Activated naive CD4-positive, alpha-beta T cell treated with anti-CD3 and anti-CD28 coated beads for 36 hours (primary cell): ENCODE measurements around the gene CRELD1. TPM values are rescaled to one million over a fixed set of nuclear protein-coding genes. Genes with fewer than 3 reads are reported as not detected.

Source experiments
- CTCF ChIA-PET: fragments of 350-600 bp; sonication (Branson Sonifier 250); formaldehyde crosslinking; loops from one replicate; lab custom pipeline; 2021; ENCODE audit warnings: antibody characterized with exemption; lab: Charles Lee
- DNase-seq: peaks from one replicate; pipeline ENCODE4 v3.0.0-alpha.2; 2020
- H3K27ac Mint-ChIP-seq: one replicate; pipeline ENCODE4 v1.8.0; 2021; ENCODE audit warnings: mild to moderate bottlenecking, mixed read lengths
- H3K27me3 Mint-ChIP-seq: one replicate; pipeline ENCODE4 v1.8.0; 2021; ENCODE audit warnings: low read depth, mixed read lengths
- H3K36me3 Mint-ChIP-seq: one replicate; pipeline ENCODE4 v1.8.0; 2021; ENCODE audit warnings: low read depth, mixed read lengths
- H3K4me1 Mint-ChIP-seq: one replicate; pipeline ENCODE4 v1.8.0; 2021; ENCODE audit warnings: low read depth, mixed read lengths
- H3K4me3 Mint-ChIP-seq: one replicate; pipeline ENCODE4 v1.8.0; 2021; ENCODE audit warnings: mild to moderate bottlenecking, moderate library complexity, mixed read lengths
- H3K9me3 Mint-ChIP-seq: one replicate; pipeline ENCODE4 v1.8.0; 2021; ENCODE audit warnings: mixed read lengths
- intact Hi-C: fragments of 100-400 bp; cut with micrococcal nuclease; formaldehyde crosslinking; loops from one replicate; pipeline ENCODE4 v1.15.1; 2023
- total RNA-seq, 2 experiments: library from RNA; stranded (reverse); gene quantifications; one replicate each; pipeline ENCODE4 v1.2.3, GENCODE V29; 2021

The CRELD1 gene
- total RNA-seq, 2 experiments from 2014 or later, result 15.7 to 19.9 TPM

DNA sequence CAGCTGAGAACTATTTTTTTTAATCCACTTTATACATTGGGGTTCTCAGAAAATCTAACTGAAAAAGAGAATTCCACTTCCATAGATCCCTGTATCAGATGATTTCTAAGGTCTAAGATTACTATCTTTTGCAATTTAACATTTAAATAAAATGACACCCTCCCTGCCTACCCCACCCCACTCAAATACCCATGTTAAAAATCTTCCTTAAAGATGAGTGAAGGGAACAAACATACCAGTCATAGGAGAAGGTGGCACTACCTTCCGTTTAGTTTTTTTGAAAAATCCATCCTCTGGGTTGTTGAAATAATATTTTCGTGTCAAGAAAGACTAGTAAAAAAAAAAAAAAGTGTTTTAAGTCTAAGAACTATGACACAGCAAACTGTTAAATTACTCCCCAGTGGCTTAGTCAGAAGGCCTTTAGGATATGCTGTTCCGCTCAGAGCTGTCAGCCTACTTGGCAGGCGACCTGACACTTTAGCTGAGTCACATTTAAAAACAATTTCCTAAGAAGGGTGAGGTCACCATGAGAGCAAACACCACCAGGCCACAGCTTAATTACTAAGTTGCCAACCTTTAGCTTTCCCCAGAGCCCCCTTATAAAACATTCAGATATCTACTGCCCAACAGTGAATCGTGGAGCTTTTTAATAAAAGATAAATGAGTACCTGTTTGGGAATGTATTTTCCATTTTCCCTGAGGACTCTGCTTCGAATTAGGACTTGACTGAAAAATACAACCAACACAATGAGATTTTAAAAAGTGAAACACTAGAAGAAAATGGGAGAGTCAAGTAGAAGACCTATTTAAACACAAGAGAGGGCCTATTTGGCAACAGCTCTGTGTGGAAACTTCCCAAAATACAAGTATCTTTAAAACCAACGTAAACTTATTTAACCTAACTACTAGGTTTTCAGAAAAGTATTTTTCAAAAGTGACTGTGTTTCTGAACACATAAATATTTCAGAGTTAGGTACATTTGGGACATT, 43.4 kb downstream of the CRELD1 start:
- intact Hi-C loops, result no loop called here
- Mint-ChIP-seq H3K4me1 (peaks cover 6% of the 10 kb centered on the region), H3K9me3 (no peaks in the 10 kb centered on the region), H3K27me3 (no peaks in the 10 kb centered on the region), H3K4me3 (no peak overlapping the region), H3K27ac (no peak overlapping the region), H3K36me3 (peaks cover 11% of the 10 kb centered on the region)
- CTCF ChIA-PET, result interaction anchor here (0.6 to 0.8 kb wide), 3 partner anchors 9 to 30 kb away, joined by 3 to 4 read pairs (median 4); no protein-coding TSS in a partner anchor
- peak; percentile 10 for DNase-seq

DNA sequence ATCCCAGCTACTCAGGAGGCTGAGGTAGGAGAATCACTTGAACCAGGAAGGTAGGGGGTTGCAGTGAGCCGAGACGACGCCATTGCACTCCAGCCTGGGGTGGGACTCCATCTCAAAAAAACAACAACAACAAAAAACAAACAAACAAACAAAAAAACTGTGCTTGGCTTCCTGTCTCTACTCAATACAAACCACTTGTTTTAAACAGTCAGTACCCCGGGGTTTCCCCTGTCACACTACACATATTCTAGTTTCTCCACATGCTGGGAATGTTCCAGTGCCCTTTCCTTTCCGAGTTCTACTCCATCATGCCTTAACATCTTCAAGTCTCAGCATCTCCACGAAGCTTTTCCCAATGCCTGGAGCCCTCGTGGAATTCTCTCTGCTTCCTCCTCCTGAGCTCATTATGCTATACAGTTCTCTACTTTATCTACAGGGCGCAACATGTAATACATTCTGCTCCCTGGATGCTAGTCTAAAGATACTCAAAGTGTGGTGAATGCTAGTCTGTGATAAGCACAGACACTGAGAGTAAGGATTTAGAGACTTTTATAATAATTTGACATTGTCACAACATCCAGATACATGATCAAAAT, 45.2 kb downstream of the CRELD1 start:
- no peak overlapping the region for H3K27ac Mint-ChIP-seq
- H3K9me3 Mint-ChIP-seq, result no peaks in the 10 kb centered on the region
- no peak overlapping the region for H3K4me3 Mint-ChIP-seq
- intact Hi-C loops, result no loop called here
- CTCF ChIA-PET, result interaction anchor here (0.6 kb wide), 1 partner anchor 344 kb away, joined by 3 read pairs; no protein-coding TSS in a partner anchor
- peaks cover 6% of the 10 kb centered on the region for H3K36me3 Mint-ChIP-seq
- H3K4me1 Mint-ChIP-seq, result peaks cover 8% of the 10 kb centered on the region
- no peaks in the 10 kb centered on the region for H3K27me3 Mint-ChIP-seq
- no peak for DNase-seq

DNA sequence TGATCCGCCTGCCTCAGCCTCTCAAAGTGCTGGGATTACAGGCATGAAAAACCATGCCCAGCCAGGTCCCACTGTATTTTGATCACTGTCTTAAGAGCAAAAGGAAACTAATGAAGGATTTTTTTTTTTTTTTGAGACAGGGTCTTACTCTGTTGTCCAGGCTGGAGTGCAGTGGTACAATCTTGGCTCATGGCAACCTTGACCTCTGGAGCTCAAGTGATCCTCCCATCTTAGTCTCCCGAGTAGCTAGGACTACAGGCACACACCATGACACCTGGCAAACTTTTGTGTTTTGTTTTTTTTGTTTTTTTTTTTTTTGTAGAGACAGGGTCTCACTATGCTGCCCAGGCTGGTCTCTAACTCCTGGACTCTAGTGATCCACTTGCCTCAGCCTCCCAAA, 46.6 kb downstream of the CRELD1 start:
- no peak overlapping the region for H3K4me3 Mint-ChIP-seq
- no peak for DNase-seq
- intact Hi-C loops, result no loop called here
- peaks cover 2% of the 10 kb centered on the region for H3K36me3 Mint-ChIP-seq
- H3K27ac Mint-ChIP-seq, result no peak overlapping the region
- CTCF ChIA-PET, result interaction anchor here (0.7 kb wide), 1 partner anchor 148 kb away, joined by 3 read pairs; no protein-coding TSS in a partner anchor
- peaks cover 14% of the 10 kb centered on the region for H3K4me1 Mint-ChIP-seq
- H3K9me3 Mint-ChIP-seq, result no peaks in the 10 kb centered on the region
- H3K27me3 Mint-ChIP-seq, result no peaks in the 10 kb centered on the region

DNA sequence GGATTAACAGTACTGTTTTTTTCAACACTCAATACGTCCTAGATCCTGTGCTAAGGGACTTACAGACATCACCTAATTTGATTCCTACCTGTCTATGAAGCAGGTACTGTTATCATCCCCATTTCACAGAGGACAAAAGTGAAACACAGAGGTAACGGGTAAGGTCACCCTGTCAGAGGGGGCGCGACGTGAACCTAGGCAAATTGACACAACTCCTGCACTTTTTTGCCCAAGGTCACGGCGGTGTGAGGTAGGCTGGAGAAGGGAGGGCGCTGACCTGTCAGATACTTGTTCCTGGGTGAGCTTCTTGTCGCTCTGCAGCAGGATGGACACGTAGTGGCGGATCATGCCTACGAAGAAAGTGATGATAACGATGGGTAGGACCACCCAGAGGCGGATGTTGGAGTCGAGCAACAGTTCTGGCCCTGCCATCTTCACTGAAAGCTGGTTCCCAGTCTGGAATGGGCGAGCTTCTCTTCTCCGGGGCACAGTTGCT, 52.6 kb downstream of the CRELD1 start:
- intact Hi-C loops, result loop anchor here (1.0 to 5.0 kb wide), 5 partner anchors 25 to 336 kb away; partner anchors contain the start of genes BRPF1, JAGN1, RPUSD3 and SEC13
- Mint-ChIP-seq H3K4me1 (peaks cover 39% of the 10 kb centered on the region), H3K27me3 (no peaks in the 10 kb centered on the region), H3K27ac (peak overlapping the region; percentile 99), H3K36me3 (peaks cover 22% of the 10 kb centered on the region), H3K4me3 (peak overlapping the region; percentile 97), H3K9me3 (no peaks in the 10 kb centered on the region)
- CTCF ChIA-PET, result interaction anchor here (0.7 to 1.7 kb wide), 3 partner anchors 37 to 53 kb away, joined by 3 to 9 read pairs (median 4); partner anchors contain the start of gene CRELD1
- DNase-seq, result no peak

DNA sequence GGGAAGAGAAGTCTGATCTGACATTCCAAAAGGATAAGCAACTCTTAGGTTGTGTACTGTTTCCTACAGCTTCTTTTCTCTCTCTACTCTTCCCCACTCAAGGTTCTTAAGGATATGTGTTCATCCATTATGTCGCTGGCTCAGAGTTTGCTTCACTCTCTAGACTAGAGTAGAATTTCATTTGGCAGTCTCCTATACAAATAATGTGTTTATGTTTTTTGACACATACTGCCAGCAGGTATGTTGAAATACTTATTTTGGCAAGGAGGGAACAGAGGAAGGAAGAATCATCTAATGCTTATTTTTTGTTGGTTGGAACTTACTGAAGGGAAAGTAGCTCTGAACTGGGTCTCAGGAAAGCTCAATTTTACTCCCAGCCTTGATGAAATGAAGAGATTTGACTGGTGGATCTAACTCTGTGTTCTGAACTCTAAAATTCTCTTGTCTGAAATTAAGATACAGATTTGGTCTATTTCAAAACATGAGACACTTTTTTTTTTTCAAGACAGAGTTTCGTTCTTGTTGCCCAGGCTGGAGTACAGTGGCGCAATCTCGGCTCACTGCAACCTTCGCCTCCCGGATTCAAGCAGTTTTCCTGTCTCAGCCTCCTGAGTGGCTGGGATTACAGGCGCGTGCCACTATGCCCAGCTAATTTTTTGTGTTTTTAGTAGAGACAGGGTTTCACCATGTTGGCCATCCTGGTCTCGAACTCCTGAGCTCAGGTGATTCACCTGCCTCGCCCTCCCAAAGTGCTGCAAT, 60.6 kb downstream of the CRELD1 start:
- Mint-ChIP-seq H3K27ac (no peak overlapping the region), H3K27me3 (no peaks in the 10 kb centered on the region), H3K36me3 (peaks cover 37% of the 10 kb centered on the region), H3K4me3 (no peak overlapping the region), H3K9me3 (no peaks in the 10 kb centered on the region), H3K4me1 (peaks cover 10% of the 10 kb centered on the region)
- intact Hi-C loops, result no loop called here
- CTCF ChIA-PET, result interaction anchor here (0.6 to 1.5 kb wide), 6 partner anchors 11 to 186 kb away, joined by 3 to 5 read pairs (median 3); no protein-coding TSS in a partner anchor
- no peak for DNase-seq

Other genes starting within 250 kb of the CRELD1 start
- gene CPNE9, start 230.0 kb upstream of the CRELD1 start, total RNA-seq, result not detected
- 10 to 100 TPM; 16.8 to 19.4 TPM for gene BRPF1, start 202.1 kb upstream of the CRELD1 start, total RNA-seq
- gene OGG1, start 183.9 kb upstream of the CRELD1 start, total RNA-seq, result 10 to 100 TPM; 26.1 to 28.5 TPM
- gene CAMK1, start 163.9 kb upstream of the CRELD1 start, total RNA-seq, result 10 to 100 TPM; 18.9 to 19.5 TPM
- gene TADA3, start 141.4 kb upstream of the CRELD1 start, total RNA-seq, result 10 to 100 TPM; 62.4 to 67.6 TPM
- 100 to 1,000 TPM; 141 to 144 TPM for gene ARPC4, start 140.8 kb upstream of the CRELD1 start, total RNA-seq
- 10 to 100 TPM; 46.3 to 47.1 TPM for gene TTLL3, start 123.6 kb upstream of the CRELD1 start, total RNA-seq
- gene RPUSD3, start 89.8 kb upstream of the CRELD1 start, total RNA-seq, result 10 to 100 TPM; 82.0 to 83.7 TPM
- not detected for gene CIDEC, start 53.6 kb upstream of the CRELD1 start, total RNA-seq
- gene JAGN1, start 43.2 kb upstream of the CRELD1 start, total RNA-seq, result 10 to 100 TPM; 11.7 to 13.6 TPM
- under 1 TPM; 0.24 to 0.25 TPM for gene IL17RE, start 31.0 kb upstream of the CRELD1 start, total RNA-seq
- gene IL17RC, start 16.7 kb upstream of the CRELD1 start, total RNA-seq, result under 1 TPM; 0.21 to 0.44 TPM
- 1 to 10 TPM; 5.8 to 6.7 TPM for gene PRRT3, start 18.6 kb downstream of the CRELD1 start, total RNA-seq
- 10 to 100 TPM; 28.4 to 32.0 TPM for gene EMC3, start 53.0 kb downstream of the CRELD1 start, total RNA-seq
- 10 to 100 TPM; 86.3 to 90.8 TPM for gene FANCD2, start 92.6 kb downstream of the CRELD1 start, total RNA-seq
- gene FANCD2OS, start 174.4 kb downstream of the CRELD1 start, total RNA-seq, result not detected
- gene BRK1, start 181.8 kb downstream of the CRELD1 start, total RNA-seq, result 10 to 100 TPM; 73.6 to 73.7 TPM
- 10 to 100 TPM; 51.5 to 54.0 TPM for gene VHL, start 207.9 kb downstream of the CRELD1 start, total RNA-seq
- gene IRAK2, start 231.1 kb downstream of the CRELD1 start, total RNA-seq, result 1 to 10 TPM; 6.4 to 6.9 TPM